ENCODE data around the gene TBC1D8.

TBC1D8 gene

DNA sequence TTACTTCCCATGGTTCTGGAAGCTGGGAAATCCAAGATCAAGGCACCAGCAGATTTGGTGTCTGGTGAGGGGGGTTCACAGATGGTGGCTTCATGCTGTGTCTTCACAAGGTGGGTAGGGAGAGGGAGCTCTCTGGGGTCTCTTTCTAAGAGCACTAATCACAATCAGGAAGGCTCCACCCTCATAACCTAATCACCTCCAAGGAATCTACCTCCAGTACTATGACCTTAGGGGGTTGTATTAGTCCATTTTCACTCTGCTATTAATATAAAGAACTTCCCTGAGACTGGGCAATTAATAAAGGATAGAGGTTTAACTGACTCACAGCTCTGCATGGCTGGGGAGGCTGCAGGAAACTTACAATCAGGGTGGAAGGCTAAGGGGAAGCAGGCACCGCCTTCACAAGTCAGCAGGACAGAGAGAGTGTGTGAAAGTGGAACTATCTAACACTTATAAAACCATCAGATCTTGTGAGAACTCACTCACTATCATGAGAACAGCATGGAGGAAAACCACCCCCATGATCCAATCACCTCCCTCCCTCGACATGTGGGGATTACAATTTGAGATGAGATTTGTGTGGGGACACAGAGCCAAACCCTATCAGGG is 17.6 kb downstream of the TBC1D8 start:
- no peak for DNase-seq

DNA sequence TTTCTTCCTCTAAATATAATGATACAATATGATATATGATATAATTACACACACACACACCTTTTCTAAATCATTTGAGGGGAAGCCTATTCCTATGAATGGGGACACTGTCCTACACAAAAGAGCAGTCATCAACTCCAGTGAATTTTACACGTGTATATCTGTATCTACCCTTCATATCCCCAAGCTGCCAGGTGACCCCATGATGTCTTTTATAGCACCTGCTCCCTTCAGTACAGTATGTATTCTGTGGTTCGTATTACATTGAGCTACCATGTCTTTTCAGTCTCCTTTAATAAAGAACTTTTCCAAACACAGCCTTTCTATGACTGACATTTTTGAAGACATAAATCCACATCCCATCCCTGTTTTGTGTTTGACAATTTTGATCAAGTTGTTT is 19.0 kb downstream of the TBC1D8 start:
- DNase-seq, result no peak

DNA sequence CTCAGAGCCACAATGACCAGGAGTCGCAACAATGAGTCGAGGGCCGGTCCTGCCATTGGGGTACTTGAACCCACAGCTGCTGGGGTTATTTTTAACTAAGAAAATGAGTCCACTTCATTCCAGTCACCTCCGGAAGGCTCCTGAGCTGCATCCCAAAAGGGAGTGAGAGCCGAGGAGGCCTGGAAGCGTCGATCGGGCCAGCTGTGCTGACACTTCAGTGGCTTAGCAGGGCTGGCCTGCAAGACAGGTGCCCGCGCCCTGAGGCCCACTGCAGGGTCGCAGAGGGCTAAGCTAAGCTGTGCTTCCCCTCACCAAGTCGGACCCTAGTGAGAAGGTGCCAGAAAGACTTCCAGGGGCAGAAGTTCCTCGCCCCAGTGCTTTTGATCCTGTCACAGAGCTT is 21.1 kb downstream of the TBC1D8 start:
- DNase-seq, result no peak

GRCh38 chr2:101127319-101128056 is 23.7 kb downstream of the TBC1D8 start:
- no peak for DNase-seq

DNA sequence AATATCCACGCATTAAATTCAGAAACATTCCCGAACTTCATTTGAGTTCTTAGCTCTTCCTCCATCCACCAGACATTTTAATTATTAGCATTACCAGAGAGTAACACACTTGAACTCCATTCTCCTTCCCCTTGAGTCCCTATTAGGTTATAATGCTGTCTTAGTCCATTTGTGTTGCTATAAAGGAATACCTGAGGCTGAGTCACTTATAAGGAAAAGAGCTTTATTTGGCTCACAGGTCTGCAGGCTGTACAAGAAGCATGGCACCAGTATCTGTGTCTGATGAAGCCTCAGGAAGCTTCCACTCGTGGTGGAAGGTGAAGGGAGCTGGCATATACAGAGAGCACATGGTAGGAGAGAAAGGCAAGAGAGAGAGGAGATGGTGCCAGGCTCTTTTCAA is 25.4 kb downstream of the TBC1D8 start:
- no peak for DNase-seq

- DNase-seq, result no peak
Measured at GRCh38 chr2:101125374-101125773, 25.8 kb downstream of the TBC1D8 start.

DNA sequence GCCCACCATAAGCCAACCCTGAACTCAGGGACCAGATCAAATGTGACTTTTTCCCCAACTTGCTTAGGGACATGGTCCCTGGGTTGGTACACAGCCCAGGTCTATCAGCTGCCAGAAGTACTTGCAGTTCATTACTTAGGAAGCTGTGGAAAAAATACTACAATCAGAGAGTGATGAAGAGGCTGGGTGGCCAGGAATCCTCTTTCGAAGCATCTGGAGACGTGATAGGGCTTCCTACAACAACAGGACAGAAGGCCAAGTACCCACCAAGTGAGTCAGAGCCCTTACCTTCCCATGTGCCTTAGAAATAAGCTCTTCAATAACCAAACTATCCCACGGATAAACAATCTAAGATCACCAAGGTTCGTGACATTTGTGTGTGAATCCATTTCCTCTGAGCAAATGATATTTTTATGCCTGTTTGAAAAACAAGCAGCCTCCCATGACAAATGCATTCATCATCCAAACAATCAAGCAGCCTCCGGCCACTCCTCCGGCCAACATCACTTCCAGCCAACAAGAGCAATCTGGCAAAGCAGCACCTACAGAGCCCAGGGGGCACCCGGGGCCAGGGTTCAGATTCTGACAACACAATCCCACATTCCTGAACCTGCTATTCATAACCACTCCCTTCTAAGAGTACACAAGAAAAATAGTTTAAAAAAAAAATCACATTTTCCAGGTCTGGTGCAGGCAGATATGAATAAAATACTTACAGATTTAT is 26.4 kb downstream of the TBC1D8 start:
- no peak for DNase-seq

DNA sequence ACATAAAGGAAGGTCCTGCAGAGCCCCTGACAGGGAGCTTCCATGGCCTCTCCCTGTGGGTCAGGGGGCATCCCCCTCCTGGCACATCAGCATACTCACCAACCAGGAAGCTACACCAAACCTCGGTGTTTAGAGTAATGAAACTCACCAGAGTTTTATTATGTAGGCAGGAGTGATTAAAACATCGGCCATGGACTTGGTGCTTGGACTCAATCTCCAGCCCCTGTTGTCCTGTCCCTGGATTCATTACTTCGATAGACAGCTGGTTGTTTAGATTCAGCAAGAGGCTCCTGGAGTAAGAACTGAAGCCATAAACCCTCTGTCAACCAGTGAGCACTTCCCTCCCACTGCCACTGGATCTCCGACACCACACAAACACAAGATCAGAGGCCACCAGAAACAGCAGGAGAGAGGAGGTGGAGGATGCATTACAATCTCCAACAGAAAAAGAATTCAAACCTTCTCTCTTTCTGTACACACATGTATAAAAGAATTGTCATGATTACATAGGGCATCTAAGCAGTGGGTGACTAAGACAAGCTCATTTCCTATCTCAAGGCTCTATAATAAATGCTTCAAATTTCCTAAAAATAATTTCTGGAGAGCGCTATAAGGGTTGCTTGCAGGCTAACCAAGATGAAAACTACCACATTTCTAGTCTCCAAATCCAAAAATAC is 27.2 kb downstream of the TBC1D8 start:
- no peak for DNase-seq

DNA sequence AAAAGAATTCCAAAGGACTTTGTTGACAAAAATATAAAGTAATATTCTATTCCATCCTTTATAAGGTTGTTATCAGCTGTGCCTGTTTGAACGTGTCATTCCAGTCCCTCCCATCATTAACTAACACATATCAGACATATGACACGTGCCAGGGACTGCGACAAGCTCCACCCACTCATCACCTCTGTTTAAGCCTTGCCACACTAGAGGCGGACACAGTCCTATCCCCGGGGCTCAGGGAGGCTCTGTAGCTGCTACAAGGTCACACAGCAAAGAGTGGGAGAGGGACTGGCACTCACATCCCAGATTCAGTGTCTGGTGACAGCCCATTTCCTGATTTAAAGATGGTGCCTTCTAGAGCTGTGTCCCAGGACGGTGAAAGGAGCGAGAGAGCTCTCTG is 30.0 kb downstream of the TBC1D8 start:
- no peak for DNase-seq

DNA sequence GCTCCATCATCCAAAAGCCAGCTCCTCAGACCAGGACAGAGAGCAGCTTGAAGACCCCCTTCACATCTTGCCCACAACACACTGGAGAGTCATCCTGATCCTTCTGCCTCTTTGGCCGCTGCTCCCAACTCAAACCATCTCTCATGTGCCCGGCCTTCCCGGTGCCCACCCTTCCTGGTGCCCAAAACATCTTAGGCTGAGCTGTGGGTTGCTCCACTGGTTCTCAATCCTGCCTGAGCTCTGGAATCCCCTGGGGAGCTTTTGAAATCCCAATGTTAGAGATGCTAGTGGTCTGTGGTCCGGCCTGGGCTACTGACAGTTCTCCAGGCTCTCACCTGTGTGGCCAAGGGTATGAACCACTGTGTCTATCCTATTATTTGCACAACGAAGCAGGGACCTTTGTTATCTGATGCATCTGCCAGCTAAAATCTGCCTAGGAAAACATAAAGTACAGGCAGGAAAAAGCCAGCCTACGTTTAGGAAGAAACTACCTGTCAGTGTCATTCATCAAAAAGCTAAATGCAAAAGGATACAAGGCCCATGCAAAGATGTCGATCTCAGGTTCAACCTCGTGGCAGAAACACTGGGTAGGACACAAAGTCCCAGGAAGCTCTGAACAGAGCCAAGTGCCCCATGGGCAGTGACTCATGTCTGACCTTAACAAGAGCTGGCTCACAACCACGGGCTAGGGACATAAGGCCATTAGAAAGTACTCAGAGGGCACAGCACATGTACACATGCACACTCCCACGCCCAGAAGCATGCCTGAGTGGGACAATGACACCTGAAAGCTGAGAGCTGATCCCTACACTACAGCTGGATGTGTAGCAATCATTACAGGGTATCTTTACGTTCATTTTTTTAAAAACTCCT is 30.8 kb downstream of the TBC1D8 start:
- DNase-seq, result no peak

DNA sequence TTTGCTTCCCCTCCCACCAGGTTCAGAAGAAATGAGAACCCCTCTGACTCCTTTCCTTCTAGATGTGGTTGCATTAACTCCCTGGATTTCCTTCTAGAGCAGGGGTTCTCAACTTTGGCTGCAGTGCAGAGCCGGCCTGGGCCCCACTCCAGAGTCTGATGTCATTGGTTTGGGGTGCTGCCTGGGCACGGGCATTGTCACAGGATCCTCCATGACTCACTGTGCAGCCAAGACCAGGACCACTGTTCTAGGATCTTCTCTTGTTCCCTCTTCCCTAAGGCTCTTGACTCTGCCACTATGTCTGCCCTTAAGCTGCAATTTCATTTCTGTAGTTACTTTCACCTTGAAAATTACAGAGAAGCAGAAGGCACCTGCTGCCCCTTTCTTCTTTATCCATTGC is 31.8 kb downstream of the TBC1D8 start:
- DNase-seq, result no peak

- no peak for DNase-seq
Measured at GRCh38 chr2:101116841-101117552, 34.2 kb downstream of the TBC1D8 start.

DNA sequence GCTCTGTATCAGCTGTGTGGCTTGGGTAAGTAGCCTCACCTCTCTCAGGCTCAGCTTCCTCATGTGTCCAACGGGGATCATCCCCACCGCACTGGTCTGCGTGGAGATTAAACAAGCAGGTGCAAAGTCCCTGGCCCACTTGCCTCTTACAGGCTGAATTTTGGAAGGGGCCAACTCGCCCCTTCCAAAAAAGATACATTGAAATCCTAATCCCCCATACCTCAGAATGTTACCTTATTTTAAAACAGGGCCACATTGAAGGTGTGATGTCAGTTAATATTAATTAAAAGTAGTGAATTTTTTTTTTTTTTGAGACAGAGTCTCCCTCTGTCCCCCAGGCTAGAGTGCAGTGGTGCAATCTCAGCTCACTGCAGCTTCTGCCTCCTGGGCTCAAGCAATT is 34.8 kb downstream of the TBC1D8 start:
- DNase-seq, result no peak

- no peak for DNase-seq
Measured at GRCh38 chr2:101115664-101116063, 35.5 kb downstream of the TBC1D8 start.

DNA sequence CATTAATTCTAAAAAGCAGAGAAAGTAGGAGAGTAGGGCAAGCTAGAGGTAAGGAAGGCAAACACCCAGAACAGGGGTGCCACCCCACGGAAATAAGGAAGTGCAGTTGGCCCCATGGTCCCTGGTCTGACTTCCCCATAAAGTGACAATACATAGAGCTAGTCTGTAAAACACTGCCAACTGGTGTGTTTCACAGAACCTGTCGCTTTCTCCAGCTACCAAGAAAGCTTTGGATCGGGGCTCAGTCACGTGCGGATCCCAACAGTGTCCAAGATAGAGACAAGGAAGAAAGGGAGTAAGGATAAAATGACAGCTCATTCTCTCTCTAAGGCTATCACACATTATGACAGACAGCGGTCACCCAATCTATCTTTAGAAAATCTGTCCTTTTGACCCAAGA is 36.4 kb downstream of the TBC1D8 start:
- no peak for DNase-seq

- no peak for DNase-seq
Measured at GRCh38 chr2:101114268-101114783, 36.9 kb downstream of the TBC1D8 start.

DNA sequence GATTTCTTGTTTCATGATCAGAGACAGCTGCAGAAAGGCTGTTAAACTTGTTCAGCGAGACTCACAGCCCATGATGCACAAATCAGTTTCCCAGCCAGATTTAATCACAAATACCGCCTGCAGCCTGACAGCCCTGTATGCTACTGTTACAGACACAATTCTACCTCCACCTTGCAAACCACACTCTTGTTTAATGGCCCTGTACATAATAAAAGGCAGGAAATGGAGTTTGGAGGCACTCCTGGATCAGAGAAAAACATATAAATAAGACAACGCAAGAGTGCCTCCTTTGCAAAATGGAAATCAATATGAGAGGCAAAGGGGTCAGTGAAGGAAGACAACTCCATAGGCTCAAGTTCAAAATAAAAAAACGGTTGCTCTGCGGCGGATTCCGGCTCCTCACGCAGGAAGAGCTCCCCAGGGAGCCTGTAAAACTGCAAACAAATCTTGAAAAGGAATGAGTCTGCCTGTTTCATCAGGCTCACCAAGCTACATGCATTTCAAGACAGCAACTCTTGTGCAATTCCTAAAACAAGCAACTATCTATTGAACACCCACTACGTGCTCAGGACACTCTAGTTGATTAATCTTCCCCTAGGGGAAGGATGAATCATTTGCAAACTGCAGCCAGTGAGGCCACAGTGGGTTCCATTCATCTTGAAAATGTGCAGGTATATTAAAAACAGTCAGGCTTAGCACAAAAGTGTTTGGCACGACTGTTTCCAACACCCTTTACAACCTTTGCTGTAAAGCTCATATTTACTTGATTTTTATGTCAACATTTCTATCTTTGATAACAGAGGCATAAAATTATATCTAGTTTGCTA is 37.5 kb downstream of the TBC1D8 start:
- DNase-seq, result no peak

- no peak for DNase-seq
Measured at GRCh38 chr2:101112772-101113157, 38.4 kb downstream of the TBC1D8 start.

DNA sequence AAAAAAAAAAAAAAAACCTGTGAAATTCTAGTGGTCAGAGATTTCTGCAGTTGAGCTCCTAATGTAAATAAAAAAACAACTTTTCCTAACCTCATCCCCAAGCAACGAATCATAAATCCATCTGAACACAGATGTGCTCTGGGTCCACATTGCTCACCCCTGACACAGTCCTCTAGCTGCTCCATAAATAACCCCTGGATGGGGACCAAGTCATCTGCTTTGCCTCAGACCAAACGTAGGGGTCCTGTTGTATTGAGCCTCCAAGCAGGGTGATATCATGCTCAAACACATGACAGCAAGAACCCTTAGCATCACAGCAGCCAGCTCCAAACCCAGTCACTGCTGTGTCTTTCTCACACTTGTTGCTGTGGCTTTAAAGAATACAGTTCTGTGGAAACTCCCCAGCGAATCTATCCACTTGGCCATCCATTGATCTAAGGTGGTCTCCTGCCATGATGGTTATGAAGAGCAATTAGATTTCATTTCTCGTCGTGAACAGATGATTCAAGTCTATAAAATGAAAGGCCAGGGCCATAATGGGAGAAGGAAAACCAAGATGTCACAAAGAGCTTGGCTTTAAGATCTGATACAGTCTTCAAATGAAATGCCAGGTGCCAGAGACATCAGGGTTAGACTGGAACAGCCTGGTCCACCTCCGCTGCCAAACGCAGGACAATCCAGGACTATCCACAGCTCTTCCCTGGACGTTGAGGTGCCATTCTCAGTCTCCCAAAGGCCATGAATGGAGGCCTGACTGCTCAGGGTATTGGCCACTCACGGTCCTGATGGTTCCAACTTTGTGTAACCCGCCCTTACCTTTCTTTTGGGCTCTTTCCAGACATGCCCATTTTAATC is 39.0 kb downstream of the TBC1D8 start:
- DNase-seq, result no peak

Measured in NCI-H1417 treated with DMSO at 0.1 percent for 48 hours (cell line).